Motor neuron (in vitro differentiated cells): ENCODE measurements around the gene DSG4. TPM values are rescaled to one million over a fixed set of nuclear protein-coding genes. Genes with fewer than 3 reads are reported as not detected.
"Not testable (repeated sequence)": the region's sequence is repeated elsewhere in the genome, so short reads cannot be mapped to it uniquely, and the experiment has no call there.

Source experiments
- ATAC-seq, 8 experiments: fragments of 200-7000 bp; cut with Tn5 transposase; replicated peaks in 6 of 8; 2 replicates each; pipeline ENCODE4 v1.8.0; 2021; ENCODE audit warnings: mild to moderate bottlenecking in 8 of 8, moderate library complexity in 8 of 8
- H3K27ac ChIP-seq, 2 donors: fragments of 250-450 bp; sonication (Bioruptor Pico); 2 replicates each; pipeline ENCODE4 v1.9.0; 2021; ENCODE audit warnings: antibody characterized with exemption in 2 of 2, mild to moderate bottlenecking in 2 of 2, moderate library complexity in 1 of 2
- H3K4me1 ChIP-seq, 2 donors: fragments of 250-450 bp; sonication (Bioruptor Pico); replicated peaks in 1 of 2; 2 replicates each; pipeline ENCODE4 v1.6.1; 2021; ENCODE audit warnings: antibody characterized with exemption in 2 of 2, mild to moderate bottlenecking in 2 of 2, moderate library complexity in 1 of 2
- H3K4me3 ChIP-seq, 5 donors: fragments of 250-450 bp; sonication (Bioruptor Pico); 2 replicates each; pipeline ENCODE4 v1.9.0; 2021; ENCODE audit warnings: antibody characterized with exemption in 5 of 5, mild to moderate bottlenecking in 5 of 5, moderate library complexity in 4 of 5
- WGBS, 10 experiments: fragments of 450-650 bp; shearing (Covaris generic); methylation state at CpG; one replicate each; pipeline ENCODE4 v1.0.0; 2022; 5-methylcytosine and 5-hydroxymethylcytosine counted together
- in situ Hi-C, 9 experiments: fragments of 400-800 bp; cut with MboI; loops; one replicate each; pipeline ENCODE4 v1.15.0; 2021; ENCODE audit warnings: low sequenced_read_pairs in 9 of 9, low pct_unique_long_range_greater_than_20kb in 2 of 9; ENCODE audit not compliant: unreplicated experiment in 9 of 9
- total RNA-seq, 8 experiments: library from RNA; unstranded; fragments of 300-600 nt; gene quantifications; 2 replicates each; pipeline versions ENCODE4 v1.2.3 to v1.2.4, GENCODE V29; 2022

DSG4 gene, protein sequence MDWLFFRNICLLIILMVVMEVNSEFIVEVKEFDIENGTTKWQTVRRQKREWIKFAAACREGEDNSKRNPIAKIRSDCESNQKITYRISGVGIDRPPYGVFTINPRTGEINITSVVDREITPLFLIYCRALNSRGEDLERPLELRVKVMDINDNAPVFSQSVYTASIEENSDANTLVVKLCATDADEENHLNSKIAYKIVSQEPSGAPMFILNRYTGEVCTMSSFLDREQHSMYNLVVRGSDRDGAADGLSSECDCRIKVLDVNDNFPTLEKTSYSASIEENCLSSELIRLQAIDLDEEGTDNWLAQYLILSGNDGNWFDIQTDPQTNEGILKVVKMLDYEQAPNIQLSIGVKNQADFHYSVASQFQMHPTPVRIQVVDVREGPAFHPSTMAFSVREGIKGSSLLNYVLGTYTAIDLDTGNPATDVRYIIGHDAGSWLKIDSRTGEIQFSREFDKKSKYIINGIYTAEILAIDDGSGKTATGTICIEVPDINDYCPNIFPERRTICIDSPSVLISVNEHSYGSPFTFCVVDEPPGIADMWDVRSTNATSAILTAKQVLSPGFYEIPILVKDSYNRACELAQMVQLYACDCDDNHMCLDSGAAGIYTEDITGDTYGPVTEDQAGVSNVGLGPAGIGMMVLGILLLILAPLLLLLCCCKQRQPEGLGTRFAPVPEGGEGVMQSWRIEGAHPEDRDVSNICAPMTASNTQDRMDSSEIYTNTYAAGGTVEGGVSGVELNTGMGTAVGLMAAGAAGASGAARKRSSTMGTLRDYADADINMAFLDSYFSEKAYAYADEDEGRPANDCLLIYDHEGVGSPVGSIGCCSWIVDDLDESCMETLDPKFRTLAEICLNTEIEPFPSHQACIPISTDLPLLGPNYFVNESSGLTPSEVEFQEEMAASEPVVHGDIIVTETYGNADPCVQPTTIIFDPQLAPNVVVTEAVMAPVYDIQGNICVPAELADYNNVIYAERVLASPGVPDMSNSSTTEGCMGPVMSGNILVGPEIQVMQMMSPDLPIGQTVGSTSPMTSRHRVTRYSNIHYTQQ
- under 1 TPM in 1 of 8 experiments, not detected in 7; 0.09 TPM for total RNA-seq

- 0 to 100% (median 71%) methylated on average over 1 to 3 of the region's 3 CpGs; no CpG with 5 or more reads in 1 of the 10 experiments for WGBS, 10 experiments
These were observed at the start of gene DSG4 for GRCh38 chr18:31376477-31376876. DSG4 (plus strand) TSS chr18:31376777; CDS start chr18:31376912, 135 bp downstream.

DNA sequence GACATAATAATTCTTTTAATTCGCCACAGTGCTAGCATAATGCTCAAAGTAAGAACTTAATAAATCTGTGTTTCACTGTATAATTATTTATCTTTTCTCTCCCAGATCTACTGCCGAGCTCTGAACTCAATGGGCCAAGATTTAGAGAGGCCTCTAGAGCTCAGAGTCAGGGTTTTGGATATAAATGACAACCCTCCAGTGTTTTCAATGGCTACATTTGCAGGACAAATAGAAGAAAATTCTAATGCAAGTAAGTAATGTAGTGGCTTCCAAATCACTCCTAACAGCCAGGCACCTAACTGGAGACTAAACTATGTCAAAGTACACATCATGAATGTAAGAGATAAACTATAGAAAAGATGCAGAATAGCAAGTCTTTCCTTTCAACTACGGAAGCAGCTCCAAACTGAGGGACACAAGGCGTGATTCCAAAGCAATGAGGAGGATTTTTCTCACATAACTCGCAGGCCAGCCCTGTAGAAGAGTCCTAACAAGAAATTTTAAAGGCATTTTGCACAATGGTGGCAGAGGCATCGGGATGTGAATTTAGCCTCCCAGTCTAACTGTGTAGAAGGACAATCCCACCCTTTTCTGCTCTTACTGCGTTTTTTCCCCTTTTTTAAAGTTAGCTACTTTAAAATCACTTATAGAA lies 46.7 kb upstream of the DSG4 start:
- no peak overlapping the region for H3K4me3 ChIP-seq
- ATAC-seq, result no peak
- H3K4me1 ChIP-seq, result peaks cover 11 to 16% of the 10 kb centered on the region in 2 donors
- no peak overlapping the region for H3K27ac ChIP-seq
- WGBS, 10 experiments, result 0 to 70% (median 31%) methylated on average over 2 to 7 of the region's 7 CpGs
- in situ Hi-C loops, result no loop called here

More at GRCh38 chr18:31376477-31376876, at the start of gene DSG4:
- Histone ChIP-seq H3K4me3 (no peak within 1 kb of the TSS), H3K4me1 (no peaks in the 10 kb centered on the region), H3K27ac (no peak within 1 kb of the TSS)
- ATAC-seq, result no peak
- in situ Hi-C loops, result no loop called here

DNA sequence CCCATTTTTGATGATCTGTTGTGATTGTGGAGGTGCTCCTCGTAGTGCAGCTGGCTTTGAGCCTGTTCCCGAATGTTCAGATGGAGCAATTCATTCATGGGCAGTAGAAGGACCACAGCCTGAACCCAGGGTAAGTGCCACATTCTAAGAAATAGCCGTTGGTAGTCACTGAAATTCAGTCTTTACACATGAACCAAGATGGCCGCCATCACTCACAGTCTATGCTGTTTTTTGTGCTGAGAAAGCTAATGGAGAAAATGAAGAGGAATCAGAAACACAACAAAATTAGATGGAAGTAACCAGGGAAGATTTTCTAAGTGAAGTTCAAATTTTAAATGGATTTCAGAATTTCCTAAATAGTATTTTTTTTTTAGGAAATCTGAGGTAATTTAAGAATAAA lies 33.1 kb upstream of the DSG4 start:
- in situ Hi-C loops, result no loop called here
- WGBS, 10 experiments, result 0 to 100% (median 89%) methylated on average over 1 to 4 of the region's 4 CpGs; no CpG with 5 or more reads in 1 of the 10 experiments

GRCh38 chr18:31353336-31353735 lies 23.2 kb upstream of the DSG4 start:
- H3K4me1 ChIP-seq, H3K27ac ChIP-seq, H3K4me3 ChIP-seq, ATAC-seq: not testable (repeated sequence)
- WGBS, 10 experiments, result no CpG with 5 or more reads among the region's 17 CpGs
- in situ Hi-C loops, result loop anchor here in 1 of 9 experiments (25.0 kb wide), 1 partner anchor 91 kb away; no protein-coding TSS in a partner anchor

More for the DNA sequence above, 33.1 kb upstream of the DSG4 start:
- Histone ChIP-seq H3K4me1 (no peaks in the 10 kb centered on the region), H3K4me3 (no peak overlapping the region), H3K27ac (no peak overlapping the region)
- no peak for ATAC-seq

DNA sequence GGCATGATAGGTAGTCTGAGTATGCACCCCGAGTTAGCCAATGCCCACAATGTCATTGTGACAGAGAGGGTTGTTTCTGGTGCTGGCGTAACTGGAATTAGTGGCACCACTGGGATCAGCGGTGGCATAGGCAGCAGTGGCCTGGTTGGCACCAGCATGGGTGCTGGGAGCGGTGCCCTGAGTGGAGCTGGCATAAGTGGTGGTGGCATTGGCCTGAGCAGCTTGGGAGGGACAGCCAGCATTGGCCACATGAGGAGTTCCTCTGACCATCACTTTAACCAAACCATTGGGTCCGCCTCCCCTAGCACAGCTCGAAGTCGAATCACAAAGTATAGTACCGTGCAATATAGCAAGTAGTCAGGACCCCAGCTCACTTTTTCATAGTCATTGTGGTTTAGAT lies 21.6 kb upstream of the DSG4 start:
- H3K27ac ChIP-seq, result no peak overlapping the region
- H3K4me1 ChIP-seq, result no peaks in the 10 kb centered on the region
- in situ Hi-C loops, result loop anchor here in 1 of 9 experiments (25.0 kb wide), 1 partner anchor 93 kb away; no protein-coding TSS in a partner anchor
- no peak overlapping the region for H3K4me3 ChIP-seq
- ATAC-seq, result no peak
- WGBS, 10 experiments, result 0 to 100% (median 89%) methylated on average over 1 to 4 of the region's 8 CpGs; no CpG with 5 or more reads in 1 of the 10 experiments

DNA sequence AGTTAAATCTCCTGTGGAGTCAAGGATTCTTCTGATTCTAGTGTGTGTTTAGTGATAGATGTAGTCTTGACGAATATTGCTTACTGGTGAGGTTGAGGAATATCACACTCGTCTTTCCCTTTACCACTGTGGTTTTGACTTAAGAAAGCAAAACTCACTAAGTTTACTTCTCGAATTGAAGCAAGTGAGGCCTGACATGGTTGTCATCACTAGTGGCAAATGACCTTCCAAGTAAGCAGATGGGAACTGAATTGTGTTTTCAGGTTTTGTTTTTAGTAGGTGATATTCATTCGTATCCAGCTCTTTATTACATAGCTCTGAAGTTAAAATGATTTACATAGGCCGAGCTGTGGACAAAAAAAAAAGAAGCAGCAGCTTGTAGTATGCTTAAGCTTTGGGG lies 20.6 kb upstream of the DSG4 start:
- WGBS, 10 experiments, result 0 to 100% (median 70%) methylated on average over 2 to 5 of the region's 5 CpGs; no CpG with 5 or more reads in 1 of the 10 experiments
- in situ Hi-C loops, result loop anchor here in 1 of 9 experiments (25.0 kb wide), 1 partner anchor 94 kb away; no protein-coding TSS in a partner anchor
- Histone ChIP-seq H3K27ac (no peak overlapping the region), H3K4me3 (no peak overlapping the region), H3K4me1 (no peaks in the 10 kb centered on the region)
- ATAC-seq, result no peak

GRCh38 chr18:31364190-31364589 lies 12.4 kb upstream of the DSG4 start:
- H3K4me3 ChIP-seq, result no peak overlapping the region
- H3K27ac ChIP-seq, result no peak overlapping the region
- in situ Hi-C loops, result loop anchor here in 1 of 9 experiments (25.0 kb wide), 1 partner anchor 102 kb away; no protein-coding TSS in a partner anchor
- ATAC-seq, result no peak
- no peaks in the 10 kb centered on the region for H3K4me1 ChIP-seq
- WGBS, 10 experiments, result 7 to 100% (median 38%) methylated on average over 3 to 4 of the region's 4 CpGs; no CpG with 5 or more reads in 3 of the 10 experiments

GRCh38 chr18:31369478-31369877 lies 7.1 kb upstream of the DSG4 start:
- H3K27ac ChIP-seq, result no peak overlapping the region
- ATAC-seq, result no peak
- in situ Hi-C loops, result loop anchor here in 1 of 9 experiments (25.0 kb wide), 1 partner anchor 107 kb away; no protein-coding TSS in a partner anchor
- H3K4me3 ChIP-seq, result no peak overlapping the region
- no peaks in the 10 kb centered on the region for H3K4me1 ChIP-seq

GRCh38 chr18:31371989-31372388 lies 4.6 kb upstream of the DSG4 start:
- in situ Hi-C loops, result loop anchor here in 1 of 9 experiments (25.0 kb wide), 1 partner anchor 110 kb away; no protein-coding TSS in a partner anchor
- Histone ChIP-seq H3K27ac (no peak overlapping the region), H3K4me1 (no peaks in the 10 kb centered on the region), H3K4me3 (no peak overlapping the region)
- ATAC-seq, result no peak

GRCh38 chr18:31373641-31374040 lies 2.9 kb upstream of the DSG4 start:
- in situ Hi-C loops, result loop anchor here in 1 of 9 experiments (25.0 kb wide), 1 partner anchor 111 kb away; no protein-coding TSS in a partner anchor
- no peak for ATAC-seq
- 6 to 96% (median 83%) methylated on average over 2 to 4 of the region's 4 CpGs; no CpG with 5 or more reads in 1 of the 10 experiments for WGBS, 10 experiments

GRCh38 chr18:31380912-31381311 lies 4.3 kb downstream of the DSG4 start:
- WGBS, 10 experiments, result 0 to 100% (median 37%) methylated on average over 1 to 2 of the region's 2 CpGs; no CpG with 5 or more reads in 2 of the 10 experiments

More at GRCh38 chr18:31373641-31374040, 2.9 kb upstream of the DSG4 start:
- Histone ChIP-seq H3K4me1 (no peaks in the 10 kb centered on the region), H3K27ac (no peak overlapping the region), H3K4me3 (no peak overlapping the region)

GRCh38 chr18:31382107-31382506 lies 5.5 kb downstream of the DSG4 start:
- H3K27ac ChIP-seq, result no peak overlapping the region
- H3K4me3 ChIP-seq, result no peak overlapping the region
- in situ Hi-C loops, result no loop called here
- 17 to 100% (median 88%) methylated on average over 2 of the region's 2 CpGs; no CpG with 5 or more reads in 6 of the 10 experiments for WGBS, 10 experiments
- ATAC-seq, result no peak
- H3K4me1 ChIP-seq, result no peaks in the 10 kb centered on the region

More at GRCh38 chr18:31380912-31381311, 4.3 kb downstream of the DSG4 start:
- ATAC-seq, result no peak
- H3K4me3 ChIP-seq, result no peak overlapping the region
- in situ Hi-C loops, result no loop called here
- no peaks in the 10 kb centered on the region for H3K4me1 ChIP-seq
- no peak overlapping the region for H3K27ac ChIP-seq
